GM12878 (cell line): ENCODE results near the gene FRAS1. TPM values are rescaled to one million over a fixed set of nuclear protein-coding genes. Genes with fewer than 3 reads are reported as not detected.

ENCODE experiments used
- BRCA1 ChIP-seq: IDR thresholded peaks from 2 replicates; pipeline ENCODE4 v1.6.1; 2011; ENCODE audit warnings: low read depth, low read length, improper control_type of control experiment
- CHD2 ChIP-seq: IDR thresholded peaks from 2 replicates; pipeline ENCODE4 v1.6.1; 2011; ENCODE audit warnings: low read depth, low read length, improper control_type of control experiment, borderline replicate concordance
- CREM ChIP-seq: IDR thresholded peaks from 2 replicates; pipeline ENCODE4 v1.6.1; 2014; ENCODE audit warnings: antibody characterized with exemption, low read depth
- CTCF ChIP-seq, 3 experiments: IDR thresholded peaks in 2 of 3; conservative IDR thresholded peaks in 1 of 3; 2 replicates each; pipeline ENCODE4 v1.5.1; 2011; ENCODE audit warnings: low read depth in 3 of 3, low read length in 3 of 3, mild to moderate bottlenecking in 3 of 3, control low read depth in 2 of 3, moderate library complexity in 2 of 3, inconsistent platforms in 1 of 3, mixed read lengths in 1 of 3; ENCODE audit not compliant: control insufficient read depth in 2 of 3, insufficient read depth in 1 of 3; ENCODE audit errors: extremely low read depth in 1 of 3
- E4F1 ChIP-seq: fragments of 450-650 bp; IDR thresholded peaks from 2 replicates; pipeline ENCODE4 v1.6.1; 2018; ENCODE audit warnings: borderline replicate concordance, mild to moderate bottlenecking; ENCODE audit not compliant: partially characterized antibody
- IKZF1 ChIP-seq: fragments of 450-650 bp; conservative IDR thresholded peaks from 2 replicates; pipeline ENCODE4 v1.6.1; 2017; ENCODE audit warnings: antibody characterized with exemption, mild to moderate bottlenecking
- MAX ChIP-seq: IDR thresholded peaks from 2 replicates; pipeline ENCODE4 v1.6.1; 2012; ENCODE audit warnings: low read depth, low read length, improper control_type of control experiment
- MEF2A ChIP-seq: IDR thresholded peaks from 2 replicates; pipeline ENCODE4 v1.6.1; 2011; ENCODE audit warnings: low read depth, mild to moderate bottlenecking, low read length, moderate library complexity; ENCODE audit not compliant: insufficient read depth
- MTA2 ChIP-seq: fragments of 450-650 bp; IDR thresholded peaks from 2 replicates; pipeline ENCODE4 v1.6.1; 2016; ENCODE audit warnings: low read depth, mild to moderate bottlenecking, moderate library complexity
- NR2C1 ChIP-seq: fragments of 450-650 bp; IDR thresholded peaks from 2 replicates; pipeline ENCODE4 v1.6.1; 2017; ENCODE audit warnings: antibody characterized with exemption, mild to moderate bottlenecking, moderate library complexity
- RAD51 ChIP-seq: fragments of 450-650 bp; IDR thresholded peaks from 2 replicates; pipeline ENCODE4 v1.6.1; 2016; ENCODE audit warnings: moderate library complexity, mild to moderate bottlenecking, inconsistent platforms
- RELA ChIP-seq: fragments of 450-650 bp; IDR thresholded peaks from 2 replicates; pipeline ENCODE4 v1.8.0; 2014; ENCODE audit warnings: borderline replicate concordance; ENCODE audit not compliant: partially characterized antibody
- REST ChIP-seq: IDR thresholded peaks from 2 replicates; pipeline ENCODE4 v1.6.1; 2012; ENCODE audit warnings: mild to moderate bottlenecking, low read depth, low read length
- RFX5 ChIP-seq: IDR thresholded peaks from 2 replicates; pipeline ENCODE4 v1.6.1; 2011; ENCODE audit warnings: low read depth, low read length, improper control_type of control experiment
- SMARCA5 ChIP-seq: fragments of 450-650 bp; IDR thresholded peaks from 2 replicates; pipeline ENCODE4 v1.6.1; 2017; ENCODE audit warnings: mild to moderate bottlenecking
- STAT1 ChIP-seq: fragments of 450-650 bp; conservative IDR thresholded peaks from 2 replicates; pipeline ENCODE4 v1.6.1; 2014; ENCODE audit warnings: antibody characterized with exemption, mild to moderate bottlenecking
- ZNF217 ChIP-seq: fragments of 450-650 bp; IDR thresholded peaks from 2 replicates; pipeline ENCODE4 v1.6.1; 2017; ENCODE audit warnings: antibody characterized with exemption, mild to moderate bottlenecking
- ZNF622 ChIP-seq: fragments of 450-650 bp; IDR thresholded peaks from 2 replicates; pipeline ENCODE4 v1.6.1; 2017; ENCODE audit warnings: mild to moderate bottlenecking, inconsistent platforms
- ZNF687 ChIP-seq: fragments of 450-650 bp; IDR thresholded peaks from 2 replicates; pipeline ENCODE4 v1.6.1; 2017; ENCODE audit warnings: mild to moderate bottlenecking, moderate library complexity
- ZZZ3 ChIP-seq: IDR thresholded peaks from 2 replicates; pipeline ENCODE4 v1.6.1; 2011; ENCODE audit warnings: low read depth; ENCODE audit not compliant: control insufficient read depth, insufficient read length
- polyA plus RNA-seq, 11 experiments: library from polyadenylated mRNA; depleted of rRNA in 4 of 11; unstranded in 6 of 11; stranded (reverse) in 5 of 11; fragments of >200 nt; fragmentation: Nextera tagmentation in 4 of 11; fragmentation: Illumina TruSeq in 1 of 11; extraction: Ambion mirVana in 4 of 11; extraction: Trizol in 1 of 11; gene quantifications; 1 replicate in 1 of 11; 2 replicates in 10 of 11; pipeline versions ENCODE4 v1.2.1 to v1.2.3, GENCODE V29; 2011 to 2016; ENCODE audit warnings: inconsistent platforms in 2 of 11, missing spikeins in 2 of 11, low read depth in 1 of 11
- total RNA-seq, 4 experiments: library from RNA; depleted of rRNA in 3 of 4; stranded (reverse); fragments of >200 nt in 3 of 4; fragmentation: Illumina TruSeq in 1 of 4; extraction: Trizol in 1 of 4; gene quantifications; 2 replicates each; pipeline versions ENCODE4 v1.2.1 to v1.2.3, GENCODE V29; 2013 to 2021

The FRAS1 gene
- total and polyA plus RNA-seq, 10 of the 15 experiments (the other 5 are each of a cell fraction or from before 2014, with no cell fraction given): 0.08 to 11.7 (median 0.20) TPM

GRCh38 chr4:78451407-78451806 lies 394.3 kb downstream of the FRAS1 start (continued):
- TF ChIP-seq REST (no peak), ZNF622 (no peak), RFX5 (no peak), MEF2A (no peak), CTCF (IDR thresholded peaks at IDR 0.05 in 2 of 3, conservative IDR thresholded peaks at IDR 0.05 in 1 of 3; ENCODE audit: control insufficient read depth in 2 of 3, extremely low read depth in 1 of 3, insufficient read depth in 1 of 3, low read depth in 3 of 3, low read length in 3 of 3) (no peak), ZZZ3 (no peak), E4F1 (no peak), IKZF1 (peak; percentile 53), ZNF687 (peak; percentile 43; the same call in 1 of the 2 replicates), NR2C1 (no peak), SMARCA5 (no peak), CREM (no peak), CHD2 (no peak), MAX (no peak), ZNF217 (peak; percentile 55; the same call in 1 of the 2 replicates), STAT1 (no peak), MTA2 (peak; percentile 68), RAD51 (no peak), RELA (no peak), BRCA1 (no peak)
